ENCODE data around the gene BMAL1.

The BMAL1 gene

DNA sequence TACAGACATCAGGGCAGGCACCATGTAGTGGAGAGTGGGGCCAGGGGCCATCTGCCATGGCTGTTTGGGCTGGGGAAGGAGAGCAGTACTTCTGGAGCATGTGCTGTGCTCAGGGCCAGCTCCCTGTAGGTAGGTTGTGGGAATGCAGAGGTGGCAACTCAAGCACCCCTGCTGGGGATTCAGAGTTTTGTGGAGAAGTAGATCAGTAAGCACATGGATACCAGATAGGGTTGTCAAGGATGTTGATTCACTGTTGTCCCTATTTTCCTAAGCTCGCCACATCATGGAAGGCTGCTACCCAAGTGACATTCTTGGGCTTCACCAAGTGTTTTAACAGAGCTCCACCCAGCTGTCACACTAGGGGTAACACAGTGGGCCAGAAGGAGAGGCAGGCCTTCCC lies 67.2 kb downstream of the BMAL1 start:
- Histone ChIP-seq H3K27ac (ENCODE audit: low read depth, low read length) (no peak overlapping the region), H3F3A (ENCODE audit: control insufficient read depth, insufficient read depth) (no peaks in the 10 kb centered on the region), H3K36me3 (ENCODE audit: control insufficient read depth, low read length) (no peaks in the 10 kb centered on the region), H3K27me3 (ENCODE audit: control insufficient read depth, low read length) (peaks cover 27% of the 10 kb centered on the region), H3K79me2 (ENCODE audit: control insufficient read depth, low read length) (no peaks in the 10 kb centered on the region), H4K20me1 (ENCODE audit: control insufficient read depth, insufficient read depth, low read depth, low read length) (peaks cover 5% of the 10 kb centered on the region; the same call in 1 of the 2 replicates), H3K9me2 (replicated peaks; ENCODE audit: control insufficient read depth, low read length) (no peaks in the 10 kb centered on the region), H3K4me1 (ENCODE audit: control insufficient read depth, low read length) (no peaks in the 10 kb centered on the region), H3K9me3 (ENCODE audit: control insufficient read depth, insufficient read depth, low read length) (no peaks in the 10 kb centered on the region), H3K4me2 (ENCODE audit: low read length) (no peak overlapping the region), H3K4me3 (ENCODE audit: low read length) (no peak overlapping the region)
- TF ChIP-seq EZH2phosphoT487 (IDR thresholded peaks at IDR 0.05; ENCODE audit: borderline replicate concordance, low read length), result no peak
- TF ChIP-seq CTCF (IDR thresholded peaks at IDR 0.05; ENCODE audit: low read depth, low read length, poor library complexity, severe bottlenecking), result no peak

DNA sequence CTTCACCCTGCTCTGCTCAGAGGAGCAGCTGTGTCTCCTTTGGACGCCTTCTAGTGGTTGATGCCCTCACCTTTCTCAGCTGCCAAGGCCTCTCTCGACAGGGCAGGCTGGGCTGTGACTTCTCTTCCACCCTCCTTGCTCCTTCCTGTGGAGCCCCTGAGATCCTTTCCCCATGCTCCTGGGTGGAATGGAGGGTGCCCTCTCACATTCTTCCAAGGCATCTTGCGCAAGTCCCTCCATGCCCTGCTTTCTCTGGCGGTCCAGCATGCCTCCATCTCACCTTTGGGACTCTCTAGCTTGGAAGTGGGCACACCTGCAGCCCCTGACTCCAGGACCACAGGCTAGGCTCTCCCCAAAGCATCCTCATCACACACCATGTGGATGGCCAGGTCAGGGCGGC lies 68.9 kb downstream of the BMAL1 start:
- no peak overlapping the region for H3K4me2 ChIP-seq (ENCODE audit: low read length)
- no peaks in the 10 kb centered on the region for H3K79me2 ChIP-seq (ENCODE audit: control insufficient read depth, low read length)
- H3K9me3 ChIP-seq (ENCODE audit: control insufficient read depth, insufficient read depth, low read length), result no peaks in the 10 kb centered on the region
- H3F3A ChIP-seq (ENCODE audit: control insufficient read depth, insufficient read depth), result no peaks in the 10 kb centered on the region
- no peaks in the 10 kb centered on the region for H3K9me2 ChIP-seq (replicated peaks; ENCODE audit: control insufficient read depth, low read length)
- H3K27me3 ChIP-seq (ENCODE audit: control insufficient read depth, low read length), result peaks cover 34% of the 10 kb centered on the region
- peaks cover 5% of the 10 kb centered on the region; the same call in 1 of the 2 replicates for H4K20me1 ChIP-seq (ENCODE audit: control insufficient read depth, insufficient read depth, low read depth, low read length)
- no peak for TF ChIP-seq CTCF (IDR thresholded peaks at IDR 0.05; ENCODE audit: low read depth, low read length, poor library complexity, severe bottlenecking)
- TF ChIP-seq EZH2phosphoT487 (IDR thresholded peaks at IDR 0.05; ENCODE audit: borderline replicate concordance, low read length), result no peak
- H3K36me3 ChIP-seq (ENCODE audit: control insufficient read depth, low read length), result no peaks in the 10 kb centered on the region
- no peaks in the 10 kb centered on the region for H3K4me1 ChIP-seq (ENCODE audit: control insufficient read depth, low read length)
- H3K27ac ChIP-seq (ENCODE audit: low read depth, low read length), result no peak overlapping the region
- H3K4me3 ChIP-seq (ENCODE audit: low read length), result no peak overlapping the region

GRCh38 chr11:13347901-13348300 lies 70.3 kb downstream of the BMAL1 start:
- no peak for TF ChIP-seq EZH2phosphoT487 (IDR thresholded peaks at IDR 0.05; ENCODE audit: borderline replicate concordance, low read length)
- Histone ChIP-seq H4K20me1 (ENCODE audit: control insufficient read depth, insufficient read depth, low read depth, low read length) (peaks cover 5% of the 10 kb centered on the region; the same call in 1 of the 2 replicates), H3K36me3 (ENCODE audit: control insufficient read depth, low read length) (no peaks in the 10 kb centered on the region), H3K27ac (ENCODE audit: low read depth, low read length) (no peak overlapping the region), H3K79me2 (ENCODE audit: control insufficient read depth, low read length) (no peaks in the 10 kb centered on the region), H3F3A (ENCODE audit: control insufficient read depth, insufficient read depth) (no peaks in the 10 kb centered on the region), H3K4me3 (ENCODE audit: low read length) (no peak overlapping the region), H3K4me2 (ENCODE audit: low read length) (no peak overlapping the region), H3K9me2 (replicated peaks; ENCODE audit: control insufficient read depth, low read length) (no peaks in the 10 kb centered on the region), H3K27me3 (ENCODE audit: control insufficient read depth, low read length) (peaks cover 37% of the 10 kb centered on the region), H3K4me1 (ENCODE audit: control insufficient read depth, low read length) (no peaks in the 10 kb centered on the region), H3K9me3 (ENCODE audit: control insufficient read depth, insufficient read depth, low read length) (no peaks in the 10 kb centered on the region)

GRCh38 chr11:13348305-13348704 lies 70.7 kb downstream of the BMAL1 start:
- no peaks in the 10 kb centered on the region for H3K9me3 ChIP-seq (ENCODE audit: control insufficient read depth, insufficient read depth, low read length)
- H3K9me2 ChIP-seq (replicated peaks; ENCODE audit: control insufficient read depth, low read length), result no peaks in the 10 kb centered on the region
- no peak overlapping the region for H3K27ac ChIP-seq (ENCODE audit: low read depth, low read length)
- H3K79me2 ChIP-seq (ENCODE audit: control insufficient read depth, low read length), result no peaks in the 10 kb centered on the region
- TF ChIP-seq EZH2phosphoT487 (IDR thresholded peaks at IDR 0.05; ENCODE audit: borderline replicate concordance, low read length), result no peak
- no peak for TF ChIP-seq CTCF (IDR thresholded peaks at IDR 0.05; ENCODE audit: low read depth, low read length, poor library complexity, severe bottlenecking)
- H3K36me3 ChIP-seq (ENCODE audit: control insufficient read depth, low read length), result no peaks in the 10 kb centered on the region
- no peaks in the 10 kb centered on the region for H3K4me1 ChIP-seq (ENCODE audit: control insufficient read depth, low read length)
- peaks cover 36% of the 10 kb centered on the region for H3K27me3 ChIP-seq (ENCODE audit: control insufficient read depth, low read length)
- H3K4me3 ChIP-seq (ENCODE audit: low read length), result no peak overlapping the region
- H4K20me1 ChIP-seq (ENCODE audit: control insufficient read depth, insufficient read depth, low read depth, low read length), result peaks cover 5% of the 10 kb centered on the region; the same call in 1 of the 2 replicates
- no peaks in the 10 kb centered on the region for H3F3A ChIP-seq (ENCODE audit: control insufficient read depth, insufficient read depth)
- H3K4me2 ChIP-seq (ENCODE audit: low read length), result no peak overlapping the region
